Panc1 (cell line): ENCODE data around the gene NBDY. TPM values are rescaled to one million over a fixed set of nuclear protein-coding genes. Genes with fewer than 3 reads are reported as not detected.

ENCODE experiments used
- ATAC-seq: fragments of 200-7000 bp; cut with Tn5 transposase; 2 replicates; pipeline ENCODE4 v1.9.1; 2020; ENCODE audit warnings: mild to moderate bottlenecking, moderate library complexity
- BruUV-seq: library from RNA; stranded (reverse); fragments of 400-500 nt; replicated peaks from 2 replicates; lab custom pipeline; 2021; lab: Mats Ljungman, UMichigan
- CTCF ChIA-PET: fragments of 300-600 bp; sonication (Branson Sonifier 250); formaldehyde crosslinking; loops from one replicate; lab custom pipeline; 2022; ENCODE audit warnings: antibody characterized with exemption; lab: Charles Lee
- POLR2A ChIA-PET: fragments of 300-600 bp; sonication (Branson Sonifier 250); formaldehyde crosslinking; loops from one replicate; lab custom pipeline; 2022; ENCODE audit warnings: antibody characterized with exemption; lab: Charles Lee
- DNase-seq: peaks from one replicate; pipeline ENCODE4 v3.0.0-alpha.2; 2010; ENCODE audit warnings: low read depth, low spot score
- H3K27ac ChIP-seq: 2 replicates; pipeline ENCODE4 v1.5.1; 2011; ENCODE audit warnings: mild to moderate bottlenecking, low read length, inconsistent platforms
- H3K27me3 ChIP-seq: fragments of 200-500 bp; sonication (Bioruptor generic); 2 replicates; pipeline ENCODE4 v1.6.0; 2014; ENCODE audit warnings: low read length, inconsistent platforms; ENCODE audit not compliant: control insufficient read depth, insufficient read depth
- H3K36me3 ChIP-seq: fragments of 200-500 bp; sonication (Bioruptor generic); 2 replicates; pipeline ENCODE4 v1.5.1; 2014; ENCODE audit warnings: inconsistent platforms, mild to moderate bottlenecking, low read length, moderate library complexity; ENCODE audit not compliant: control insufficient read depth, insufficient read depth
- H3K4me1 ChIP-seq: 2 replicates; pipeline ENCODE4 v1.5.1; 2011; ENCODE audit warnings: inconsistent platforms, mild to moderate bottlenecking, low read length, moderate library complexity; ENCODE audit not compliant: control insufficient read depth, insufficient read depth
- H3K4me3 ChIP-seq, 2 experiments: 2 replicates each; pipeline ENCODE4 v1.5.1; 2011 to 2012; ENCODE audit warnings: low read depth in 2 of 2, low read length in 2 of 2, mild to moderate bottlenecking in 2 of 2, inconsistent platforms in 1 of 2, moderate library complexity in 1 of 2
- H3K9me3 ChIP-seq: fragments of 200-500 bp; sonication (Bioruptor generic); 2 replicates; pipeline ENCODE4 v1.5.1; 2014; ENCODE audit warnings: low read depth, mild to moderate bottlenecking, inconsistent platforms, low read length, moderate library complexity; ENCODE audit not compliant: control insufficient read depth, insufficient read depth
- CTCF ChIP-seq: fragments of 450-650 bp; IDR thresholded peaks from 2 replicates; pipeline ENCODE4 v1.5.1; 2017; ENCODE audit warnings: mild to moderate bottlenecking
- POLR2AphosphoS5 ChIP-seq: IDR thresholded peaks from 2 replicates; pipeline ENCODE4 v1.6.1; 2012; ENCODE audit warnings: mild to moderate bottlenecking, low read depth, low read length, moderate library complexity
- SIN3A ChIP-seq: IDR thresholded peaks from 2 replicates; pipeline ENCODE4 v1.6.1; 2012; ENCODE audit warnings: low read depth, mild to moderate bottlenecking, low read length, moderate library complexity, borderline replicate concordance; ENCODE audit not compliant: insufficient read depth
- TCF7L2 ChIP-seq: IDR thresholded peaks from 2 replicates; pipeline ENCODE4 v1.6.1; 2011; ENCODE audit warnings: mild to moderate bottlenecking, low read depth, low read length, inconsistent platforms
- in situ Hi-C: cut with HindIII; loops from 2 replicates; pipeline ENCODE4 v1.10.0; 2016; ENCODE audit warnings: low sequenced_read_pairs, low pct_unique_long_range_greater_than_20kb
- intact Hi-C: fragments of 100-400 bp; cut with micrococcal nuclease; formaldehyde crosslinking; loops from one replicate; pipeline ENCODE4 v1.10.0; 2022; ENCODE audit not compliant: unreplicated experiment
- total RNA-seq: library from RNA; stranded (reverse); gene quantifications from one replicate; pipeline ENCODE4 v1.2.1, GENCODE V29; 2021; ENCODE audit not compliant: unreplicated experiment
- TF ChIP-seq, protein P1 (sequence below), 2 experiments: IDR thresholded peaks; 2 replicates each; pipeline ENCODE4 v1.6.1; 2011 to 2012; ENCODE audit warnings: low read depth in 2 of 2, control low read depth in 1 of 2, low read length in 1 of 2, mild to moderate bottlenecking in 1 of 2, moderate library complexity in 1 of 2; ENCODE audit not compliant: insufficient read depth in 1 of 2

NBDY gene
- total RNA-seq, 1 experiment from 2014 or later, result 52.0 TPM

- intact Hi-C loops (no loop called here), in situ Hi-C loops (no loop called here)
- DNase-seq, result no peak
- ChIA-PET POLR2A (no interaction called here), CTCF (no interaction called here)
- no peaks in the 10 kb centered on the region for H3K36me3 ChIP-seq
- BruUV-seq, result no TSS peak
- H3K27ac ChIP-seq, result no peak overlapping the region
- H3K4me3 ChIP-seq, result no peak overlapping the region
- H3K9me3 ChIP-seq, result no peaks in the 10 kb centered on the region
- TF ChIP-seq TCF7L2 (no peak), SIN3A (no peak), POLR2AphosphoS5 (no peak), CTCF (no peak)
- TF ChIP-seq, protein P1, sequence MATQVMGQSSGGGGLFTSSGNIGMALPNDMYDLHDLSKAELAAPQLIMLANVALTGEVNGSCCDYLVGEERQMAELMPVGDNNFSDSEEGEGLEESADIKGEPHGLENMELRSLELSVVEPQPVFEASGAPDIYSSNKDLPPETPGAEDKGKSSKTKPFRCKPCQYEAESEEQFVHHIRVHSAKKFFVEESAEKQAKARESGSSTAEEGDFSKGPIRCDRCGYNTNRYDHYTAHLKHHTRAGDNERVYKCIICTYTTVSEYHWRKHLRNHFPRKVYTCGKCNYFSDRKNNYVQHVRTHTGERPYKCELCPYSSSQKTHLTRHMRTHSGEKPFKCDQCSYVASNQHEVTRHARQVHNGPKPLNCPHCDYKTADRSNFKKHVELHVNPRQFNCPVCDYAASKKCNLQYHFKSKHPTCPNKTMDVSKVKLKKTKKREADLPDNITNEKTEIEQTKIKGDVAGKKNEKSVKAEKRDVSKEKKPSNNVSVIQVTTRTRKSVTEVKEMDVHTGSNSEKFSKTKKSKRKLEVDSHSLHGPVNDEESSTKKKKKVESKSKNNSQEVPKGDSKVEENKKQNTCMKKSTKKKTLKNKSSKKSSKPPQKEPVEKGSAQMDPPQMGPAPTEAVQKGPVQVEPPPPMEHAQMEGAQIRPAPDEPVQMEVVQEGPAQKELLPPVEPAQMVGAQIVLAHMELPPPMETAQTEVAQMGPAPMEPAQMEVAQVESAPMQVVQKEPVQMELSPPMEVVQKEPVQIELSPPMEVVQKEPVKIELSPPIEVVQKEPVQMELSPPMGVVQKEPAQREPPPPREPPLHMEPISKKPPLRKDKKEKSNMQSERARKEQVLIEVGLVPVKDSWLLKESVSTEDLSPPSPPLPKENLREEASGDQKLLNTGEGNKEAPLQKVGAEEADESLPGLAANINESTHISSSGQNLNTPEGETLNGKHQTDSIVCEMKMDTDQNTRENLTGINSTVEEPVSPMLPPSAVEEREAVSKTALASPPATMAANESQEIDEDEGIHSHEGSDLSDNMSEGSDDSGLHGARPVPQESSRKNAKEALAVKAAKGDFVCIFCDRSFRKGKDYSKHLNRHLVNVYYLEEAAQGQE (IDR thresholded peaks at IDR 0.05; ENCODE audit: insufficient read depth in 1 of 2, low read depth in 2 of 2, low read length in 1 of 2), result no peak
- ATAC-seq, result no peak
- H3K4me1 ChIP-seq, result no peaks in the 10 kb centered on the region
- H3K27me3 ChIP-seq, result no peaks in the 10 kb centered on the region
Observed at GRCh38 chrX:56793521-56794320, 64.7 kb downstream of the NBDY start.

DNA sequence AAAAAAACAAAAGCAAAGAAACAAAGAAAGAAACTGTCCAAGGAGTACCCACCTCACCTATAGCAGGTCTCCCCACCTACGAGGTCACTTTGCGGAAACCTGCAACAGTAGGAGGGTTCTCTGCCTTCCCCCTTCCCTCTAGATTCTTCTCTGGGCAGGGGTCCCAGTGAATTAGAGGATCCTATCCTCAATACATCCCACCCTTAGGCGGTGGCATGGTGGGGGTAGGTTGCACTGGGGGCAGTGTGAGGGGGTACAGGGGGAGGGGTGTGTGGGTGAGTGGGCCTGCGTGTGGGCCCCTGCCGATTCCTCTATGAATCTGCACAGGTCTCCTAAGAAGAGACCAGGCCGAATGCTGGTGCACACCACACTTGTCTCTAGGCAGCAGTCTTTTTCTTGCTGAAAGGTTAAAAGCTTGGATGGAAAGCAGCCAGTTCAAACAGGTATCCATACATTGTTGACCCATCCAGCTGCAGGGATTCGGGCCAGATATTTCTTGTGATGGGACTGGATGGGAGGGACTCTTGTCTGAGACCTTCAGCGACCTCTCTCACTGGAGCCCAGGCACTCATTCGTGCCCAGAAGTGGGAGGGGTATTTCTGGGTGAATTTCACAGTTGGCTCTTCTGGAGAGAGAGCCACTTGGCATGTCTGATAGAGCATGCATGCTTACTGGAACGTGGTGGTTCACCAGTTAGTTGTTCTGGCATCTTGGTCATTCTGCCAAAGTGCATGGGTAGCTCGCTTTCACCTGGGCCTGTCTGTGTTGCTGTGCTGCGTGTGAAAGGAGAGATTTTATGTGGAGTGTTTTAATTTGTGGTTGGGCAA, 65.6 kb downstream of the NBDY start:
- Histone ChIP-seq H3K36me3 (no peaks in the 10 kb centered on the region), H3K27me3 (no peaks in the 10 kb centered on the region), H3K4me1 (no peaks in the 10 kb centered on the region), H3K9me3 (no peaks in the 10 kb centered on the region), H3K4me3 (no peak overlapping the region), H3K27ac (no peak overlapping the region)
- intact Hi-C loops, result no loop called here
- no TSS peak for BruUV-seq
- in situ Hi-C loops, result no loop called here
- CTCF ChIA-PET, result no interaction called here
- DNase-seq (no peak), ATAC-seq (no peak)
- no peak for TF ChIP-seq POLR2AphosphoS5
- TF ChIP-seq, protein P1 (IDR thresholded peaks at IDR 0.05; ENCODE audit: insufficient read depth in 1 of 2, low read depth in 2 of 2, low read length in 1 of 2), result no peak
- TF ChIP-seq CTCF, result no peak
- TF ChIP-seq TCF7L2, result no peak
- no peak for TF ChIP-seq SIN3A
- POLR2A ChIA-PET, result no interaction called here
